A673 (cell line): ENCODE results near the gene ATP6V1G3. TPM values are rescaled to one million over a fixed set of nuclear protein-coding genes. Genes with fewer than 3 reads are reported as not detected.

ENCODE experiments used
- BruUV-seq: library from RNA; stranded (reverse); fragments of 400-500 nt; replicated peaks from 2 replicates; lab custom pipeline; 2021; lab: Mats Ljungman, UMichigan
- CTCF ChIA-PET: fragments of 300-600 bp; sonication (Branson Sonifier 250); formaldehyde crosslinking; loops from one replicate; lab custom pipeline; 2022; ENCODE audit warnings: antibody characterized with exemption; lab: Charles Lee
- POLR2A ChIA-PET: fragments of 300-600 bp; sonication (Branson Sonifier 250); formaldehyde crosslinking; loops from one replicate; lab custom pipeline; 2022; ENCODE audit warnings: antibody characterized with exemption; ENCODE audit not compliant: low non-redundant PET; lab: Charles Lee
- DNase-seq: peaks from one replicate; pipeline ENCODE4 v3.0.0-alpha.2; 2015; ENCODE audit warnings: low spot score
- H3K27ac ChIP-seq: fragments of 200-600 bp; sonication (generic); 2 replicates; pipeline ENCODE4 v1.5.1; 2016; ENCODE audit warnings: mixed run types, low read depth, mild to moderate bottlenecking, mixed read lengths, antibody characterized with exemption, low read length; ENCODE audit not compliant: poor library complexity, severe bottlenecking
- H3K27me3 ChIP-seq: fragments of 200-600 bp; sonication (generic); replicated peaks from 2 replicates; pipeline ENCODE4 v1.6.1; 2017; ENCODE audit warnings: mixed run types, low read depth, mild to moderate bottlenecking, mixed read lengths, antibody characterized with exemption, low read length; ENCODE audit not compliant: insufficient read depth, poor library complexity
- H3K36me3 ChIP-seq: fragments of 200-600 bp; sonication (generic); 2 replicates; pipeline ENCODE4 v1.6.1; 2016; ENCODE audit warnings: mixed run types, mild to moderate bottlenecking, mixed read lengths, antibody characterized with exemption, low read length; ENCODE audit not compliant: insufficient read depth, poor library complexity, severe bottlenecking
- H3K4me1 ChIP-seq: fragments of 200-600 bp; sonication (generic); 2 replicates; pipeline ENCODE4 v1.6.1; 2017; ENCODE audit warnings: mixed run types, mild to moderate bottlenecking, mixed read lengths, antibody characterized with exemption, low read length; ENCODE audit not compliant: insufficient read depth, poor library complexity, severe bottlenecking
- H3K4me3 ChIP-seq: fragments of 200-600 bp; sonication (generic); 2 replicates; pipeline ENCODE4 v1.5.1; 2016; ENCODE audit warnings: low read depth, mixed run types, mild to moderate bottlenecking, mixed read lengths, low read length; ENCODE audit not compliant: poor library complexity, severe bottlenecking
- H3K9me3 ChIP-seq: fragments of 200-600 bp; sonication (generic); 2 replicates; pipeline ENCODE4 v1.6.1; 2016; ENCODE audit warnings: mixed run types, low read depth, mild to moderate bottlenecking, mixed read lengths, antibody characterized with exemption, low read length; ENCODE audit not compliant: poor library complexity, severe bottlenecking
- EZH2 ChIP-seq: fragments of 200-600 bp; sonication (generic); IDR thresholded peaks from 2 replicates; pipeline ENCODE4 v1.6.1; 2017; ENCODE audit warnings: borderline replicate concordance, low read depth, mild to moderate bottlenecking, mixed read lengths, antibody characterized with exemption, low read length; ENCODE audit not compliant: poor library complexity, severe bottlenecking
- intact Hi-C: fragments of 100-400 bp; cut with micrococcal nuclease; formaldehyde crosslinking; loops from one replicate; pipeline ENCODE4 v1.10.0; 2022; ENCODE audit not compliant: unreplicated experiment
- total RNA-seq: library from RNA; stranded (reverse); gene quantifications from 2 replicates; pipeline ENCODE4 v1.2.3, GENCODE V29; 2021
- TF ChIP-seq, protein P1 (sequence below): fragments of 300-800, 200-600 bp; sonication (generic); conservative IDR thresholded peaks from 2 replicates; pipeline ENCODE4 v1.5.1; 2017; ENCODE audit warnings: low read depth, mild to moderate bottlenecking, antibody characterized with exemption, low read length, moderate library complexity, mixed read lengths

The ATP6V1G3 gene
- total RNA-seq, 1 experiment from 2014 or later, result 0.71 TPM

DNA sequence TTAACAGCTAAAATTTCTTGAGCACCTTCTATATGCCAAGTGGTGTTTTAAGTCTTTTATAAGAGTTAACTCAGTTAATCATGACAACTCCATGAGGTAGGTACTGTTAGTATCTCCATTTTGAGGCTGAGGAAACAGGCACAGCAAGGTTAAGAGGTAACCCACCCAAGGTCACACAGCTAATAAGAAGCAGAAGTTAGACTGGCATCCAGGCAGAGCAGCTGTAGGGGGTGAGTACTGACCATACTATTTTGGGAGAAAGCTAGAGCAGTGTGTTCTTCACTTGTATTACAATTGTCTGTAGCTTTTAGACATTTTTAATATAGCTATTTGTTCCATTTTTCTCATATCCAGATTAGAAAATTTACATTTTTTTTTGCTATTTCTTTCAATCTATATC is 4.8 kb downstream of the ATP6V1G3 start:
- no peak overlapping the region for H3K4me3 ChIP-seq
- intact Hi-C loops, result no loop called here
- H3K9me3 ChIP-seq, result no peaks in the 10 kb centered on the region
- H3K36me3 ChIP-seq, result no peaks in the 10 kb centered on the region
- POLR2A ChIA-PET, result no interaction called here
- BruUV-seq, result no TSS peak
- no peaks in the 10 kb centered on the region for H3K27me3 ChIP-seq
- TF ChIP-seq, protein P1, sequence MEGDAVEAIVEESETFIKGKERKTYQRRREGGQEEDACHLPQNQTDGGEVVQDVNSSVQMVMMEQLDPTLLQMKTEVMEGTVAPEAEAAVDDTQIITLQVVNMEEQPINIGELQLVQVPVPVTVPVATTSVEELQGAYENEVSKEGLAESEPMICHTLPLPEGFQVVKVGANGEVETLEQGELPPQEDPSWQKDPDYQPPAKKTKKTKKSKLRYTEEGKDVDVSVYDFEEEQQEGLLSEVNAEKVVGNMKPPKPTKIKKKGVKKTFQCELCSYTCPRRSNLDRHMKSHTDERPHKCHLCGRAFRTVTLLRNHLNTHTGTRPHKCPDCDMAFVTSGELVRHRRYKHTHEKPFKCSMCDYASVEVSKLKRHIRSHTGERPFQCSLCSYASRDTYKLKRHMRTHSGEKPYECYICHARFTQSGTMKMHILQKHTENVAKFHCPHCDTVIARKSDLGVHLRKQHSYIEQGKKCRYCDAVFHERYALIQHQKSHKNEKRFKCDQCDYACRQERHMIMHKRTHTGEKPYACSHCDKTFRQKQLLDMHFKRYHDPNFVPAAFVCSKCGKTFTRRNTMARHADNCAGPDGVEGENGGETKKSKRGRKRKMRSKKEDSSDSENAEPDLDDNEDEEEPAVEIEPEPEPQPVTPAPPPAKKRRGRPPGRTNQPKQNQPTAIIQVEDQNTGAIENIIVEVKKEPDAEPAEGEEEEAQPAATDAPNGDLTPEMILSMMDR, result no peak
- no peak for TF ChIP-seq EZH2
- DNase-seq, result no peak
- H3K4me1 ChIP-seq, result peaks cover 10% of the 10 kb centered on the region
- CTCF ChIA-PET, result no interaction called here
- no peak overlapping the region for H3K27ac ChIP-seq

DNA sequence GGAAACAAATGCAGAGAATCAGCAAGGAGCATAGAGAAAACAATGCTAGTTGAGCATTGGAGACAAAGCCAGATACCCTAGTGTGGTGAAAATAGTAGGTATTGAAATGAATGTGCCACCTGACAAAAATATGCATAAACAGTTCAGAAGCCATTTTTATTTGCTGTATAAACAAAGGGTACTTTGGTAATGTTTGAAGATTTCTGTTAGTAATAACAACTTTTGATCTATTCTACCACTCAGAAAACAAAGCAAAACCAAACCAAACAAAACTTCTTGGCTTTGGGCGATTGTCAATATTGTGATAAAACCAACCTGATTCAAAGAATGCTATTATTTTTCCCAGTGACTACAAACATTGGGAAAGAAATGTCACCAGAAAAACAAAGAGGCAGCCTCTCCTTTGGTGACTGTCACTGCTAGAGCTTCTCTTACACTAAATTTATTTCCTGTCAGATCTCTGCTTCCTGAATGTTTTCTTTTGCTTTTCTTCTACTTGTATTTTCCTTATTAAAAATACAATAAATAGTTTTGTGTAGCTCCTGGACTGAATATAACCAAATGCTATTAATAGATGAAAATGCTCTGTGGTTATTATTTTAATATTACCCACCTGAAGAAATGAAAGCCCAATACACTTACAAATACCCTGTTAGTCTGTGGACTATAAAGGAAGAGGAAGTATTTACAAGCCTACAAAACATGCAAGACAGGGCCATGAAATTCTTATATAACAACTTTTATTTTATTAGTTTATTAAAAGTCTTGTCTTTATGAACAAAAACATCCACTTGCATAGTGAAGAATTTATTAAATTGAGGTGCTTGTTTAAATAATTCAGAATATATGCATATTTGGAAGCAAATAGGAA is 5.7 kb downstream of the ATP6V1G3 start:
- H3K9me3 ChIP-seq, result no peaks in the 10 kb centered on the region
- H3K4me1 ChIP-seq, result peaks cover 19% of the 10 kb centered on the region
- CTCF ChIA-PET, result no interaction called here
- no peak overlapping the region for H3K4me3 ChIP-seq
- no TSS peak for BruUV-seq
- TF ChIP-seq EZH2, result no peak
- TF ChIP-seq, protein P1, result no peak
- no peaks in the 10 kb centered on the region for H3K27me3 ChIP-seq
- POLR2A ChIA-PET, result no interaction called here
- no peak overlapping the region for H3K27ac ChIP-seq
- DNase-seq, result no peak
- no peaks in the 10 kb centered on the region for H3K36me3 ChIP-seq
- intact Hi-C loops, result no loop called here

DNA sequence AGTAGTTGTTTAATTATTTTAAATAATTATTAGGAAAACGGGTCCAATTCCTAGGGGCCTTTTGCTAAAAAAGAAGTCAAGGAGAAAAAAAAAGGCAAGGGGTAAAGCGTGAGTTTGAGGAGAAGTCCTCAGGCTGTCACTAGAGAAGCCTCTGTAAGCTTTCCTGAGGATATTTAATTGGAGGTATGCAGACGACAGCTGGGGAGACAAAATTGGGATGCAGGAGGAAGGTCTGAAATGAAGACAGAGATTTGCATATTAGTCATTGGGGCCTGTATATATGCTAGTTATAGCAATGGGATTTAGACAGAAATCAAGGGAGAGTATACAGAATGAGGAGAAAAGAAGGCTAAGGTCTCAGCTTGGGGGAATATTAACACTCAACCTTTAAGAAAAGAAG is 8.6 kb downstream of the ATP6V1G3 start:
- TF ChIP-seq EZH2, result no peak
- TF ChIP-seq, protein P1, result no peak
- intact Hi-C loops, result no loop called here
- ChIA-PET POLR2A (no interaction called here), CTCF (no interaction called here)
- no peaks in the 10 kb centered on the region for H3K27me3 ChIP-seq
- no TSS peak for BruUV-seq
- H3K27ac ChIP-seq, result no peak overlapping the region
- H3K9me3 ChIP-seq, result no peaks in the 10 kb centered on the region
- H3K36me3 ChIP-seq, result no peaks in the 10 kb centered on the region
- H3K4me1 ChIP-seq, result peaks cover 43% of the 10 kb centered on the region
- DNase-seq, result no peak
- H3K4me3 ChIP-seq, result no peak overlapping the region
